ENCODE data around the gene PEF1.

DNA sequence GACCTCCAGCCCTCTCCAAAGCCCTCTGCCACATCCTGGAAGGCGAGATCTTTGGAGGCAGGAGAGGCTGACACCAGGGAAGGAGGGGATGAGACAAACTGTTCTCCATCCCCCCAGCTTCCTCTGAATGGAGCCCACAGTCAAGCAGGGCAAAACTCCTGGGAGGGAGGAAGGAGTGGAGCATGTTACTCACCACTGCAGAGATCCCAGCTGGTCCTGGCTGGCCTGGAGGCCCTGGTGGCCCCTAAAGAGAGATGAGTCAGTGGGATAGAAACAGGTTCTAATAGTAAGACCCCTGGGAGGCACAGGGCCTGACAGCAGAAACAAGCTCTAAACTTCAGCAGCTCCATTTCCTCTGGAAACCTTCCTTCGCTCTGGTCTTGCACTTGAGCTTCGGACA, 14.0 kb upstream of the PEF1 start:
- TF ChIP-seq POLR2AphosphoS5 (IDR thresholded peaks at IDR 0.05; ENCODE audit: low read depth, low read length) (no peak), SP2 (IDR thresholded peaks at IDR 0.05; ENCODE audit: low read length) (no peak), JUND (IDR thresholded peaks at IDR 0.05; ENCODE audit: low read length) (no peak), GABPA (IDR thresholded peaks at IDR 0.05; ENCODE audit: borderline replicate concordance, insufficient read depth, low read length) (no peak), EZH2 (IDR thresholded peaks at IDR 0.05; ENCODE audit: low read depth, low read length, severe bottlenecking) (no peak), POLR2A (IDR thresholded peaks at IDR 0.05; ENCODE audit: control extremely low read depth in 1 of 2, low read depth in 2 of 2, low read length in 2 of 2) (no peak), PHF8 (conservative IDR thresholded peaks at IDR 0.05; ENCODE audit: low read depth, low read length) (no peak), ZNF274 (IDR thresholded peaks at IDR 0.05; ENCODE audit: borderline replicate concordance, extremely low read depth, low read length) (no peak), BRCA1 (IDR thresholded peaks at IDR 0.05; ENCODE audit: low read depth, low read length) (no peak), RBBP5 (IDR thresholded peaks at IDR 0.05; ENCODE audit: borderline replicate concordance, low read depth, low read length) (no peak), CREB1 (IDR thresholded peaks at IDR 0.05) (no peak)
- TF ChIP-seq, protein P1, sequence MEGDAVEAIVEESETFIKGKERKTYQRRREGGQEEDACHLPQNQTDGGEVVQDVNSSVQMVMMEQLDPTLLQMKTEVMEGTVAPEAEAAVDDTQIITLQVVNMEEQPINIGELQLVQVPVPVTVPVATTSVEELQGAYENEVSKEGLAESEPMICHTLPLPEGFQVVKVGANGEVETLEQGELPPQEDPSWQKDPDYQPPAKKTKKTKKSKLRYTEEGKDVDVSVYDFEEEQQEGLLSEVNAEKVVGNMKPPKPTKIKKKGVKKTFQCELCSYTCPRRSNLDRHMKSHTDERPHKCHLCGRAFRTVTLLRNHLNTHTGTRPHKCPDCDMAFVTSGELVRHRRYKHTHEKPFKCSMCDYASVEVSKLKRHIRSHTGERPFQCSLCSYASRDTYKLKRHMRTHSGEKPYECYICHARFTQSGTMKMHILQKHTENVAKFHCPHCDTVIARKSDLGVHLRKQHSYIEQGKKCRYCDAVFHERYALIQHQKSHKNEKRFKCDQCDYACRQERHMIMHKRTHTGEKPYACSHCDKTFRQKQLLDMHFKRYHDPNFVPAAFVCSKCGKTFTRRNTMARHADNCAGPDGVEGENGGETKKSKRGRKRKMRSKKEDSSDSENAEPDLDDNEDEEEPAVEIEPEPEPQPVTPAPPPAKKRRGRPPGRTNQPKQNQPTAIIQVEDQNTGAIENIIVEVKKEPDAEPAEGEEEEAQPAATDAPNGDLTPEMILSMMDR (IDR thresholded peaks at IDR 0.05; ENCODE audit: control extremely low read depth in 1 of 3, insufficient read depth in 1 of 3, low read depth in 1 of 3, low read length in 3 of 3) = no peak
